GM18867 (cell line): ENCODE data around the gene PARP2.

Experiments used
- ATAC-seq: cut with Tn5 transposase; IDR thresholded peaks from one replicate; pipeline ENCODE4 v1.9.1; 2021; ENCODE audit warnings: mild to moderate bottlenecking, moderate library complexity; ENCODE audit not compliant: unreplicated experiment

Gene PARP2

DNA sequence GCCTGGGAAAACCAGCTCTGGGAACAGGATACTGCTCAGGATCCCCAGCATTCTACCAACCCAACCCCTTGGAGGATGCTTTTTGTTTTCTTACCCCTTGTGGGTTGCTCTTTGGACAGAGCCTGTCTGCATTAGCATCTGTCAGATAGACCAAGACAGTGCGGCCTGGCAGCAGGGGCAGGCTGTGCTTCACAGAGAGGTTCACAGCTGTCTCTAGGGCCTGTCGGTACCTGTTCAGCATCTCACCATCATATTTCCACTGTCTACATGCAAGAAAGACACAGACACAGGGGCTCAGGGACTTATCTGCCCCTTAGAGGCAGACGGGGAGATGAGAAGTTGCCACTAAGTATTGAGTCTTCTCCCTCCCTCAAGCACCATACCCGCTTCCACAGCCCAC, 48.1 kb downstream of the PARP2 start:
- no peak for ATAC-seq

GRCh38 chr14:20397511-20397910, 54.1 kb downstream of the PARP2 start:
- no peak for ATAC-seq

GRCh38 chr14:20400589-20400964, 57.1 kb downstream of the PARP2 start:
- no peak for ATAC-seq

DNA sequence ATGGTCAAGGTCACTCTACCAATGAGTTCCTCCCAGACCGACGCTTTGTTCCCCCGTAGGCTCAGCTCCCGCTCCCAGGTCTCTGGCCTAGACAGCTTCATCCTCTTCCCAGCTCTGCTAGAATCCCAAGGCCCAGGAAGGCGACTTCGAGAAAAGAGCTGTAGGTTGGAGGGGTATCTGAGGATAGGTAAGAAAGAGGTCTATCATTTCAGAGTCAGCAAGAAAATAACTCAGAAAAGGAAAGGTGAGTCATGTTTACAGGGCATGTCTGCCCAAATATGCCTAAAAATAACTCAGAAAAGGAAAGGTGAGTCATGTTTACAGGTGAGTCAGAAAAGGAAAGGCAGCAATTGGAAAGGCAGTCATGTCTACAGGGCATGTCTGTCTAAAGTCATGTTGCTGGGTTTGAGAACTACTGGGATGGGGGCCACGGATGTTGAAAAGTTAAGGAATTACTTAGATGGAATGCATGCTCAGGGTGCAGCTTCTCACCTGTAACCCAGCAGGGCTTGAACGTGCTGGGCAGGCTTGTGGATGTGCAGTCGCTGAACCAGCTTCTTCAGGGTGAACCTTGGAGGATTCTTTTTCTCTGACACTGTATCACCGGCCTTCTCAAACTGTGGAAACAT, 57.6 kb downstream of the PARP2 start:
- ATAC-seq = no peak

DNA sequence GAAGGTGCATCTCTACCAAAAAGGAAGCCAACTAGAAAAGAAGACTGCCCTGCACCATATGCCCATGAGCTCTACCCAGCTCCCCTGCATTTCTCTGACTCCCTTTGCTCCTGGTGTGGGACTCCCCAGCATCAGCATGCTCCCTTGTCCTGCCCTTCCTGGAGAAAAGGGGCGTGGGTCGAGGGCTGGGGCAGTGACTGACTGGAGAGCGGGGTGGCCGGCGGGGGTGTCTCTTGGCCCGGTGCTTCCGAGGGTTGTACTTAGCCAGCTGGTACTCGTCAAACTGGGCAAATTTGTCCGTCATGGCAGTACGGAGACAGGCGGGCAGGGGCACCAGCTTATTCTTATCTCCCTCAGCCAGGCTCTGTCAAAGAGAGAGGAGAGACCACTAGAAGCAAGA, 60.1 kb downstream of the PARP2 start:
- no peak for ATAC-seq
